GM18951 (cell line): Measurements from ENCODE around the gene MIF.
"Not testable (repeated sequence)": the region's sequence is repeated elsewhere in the genome, so short reads cannot be mapped to it uniquely, and the experiment has no call there.

Experiments used
- POLR2A ChIP-seq: IDR thresholded peaks from 4 replicates; pipeline ENCODE4 v1.6.1; 2011; ENCODE audit warnings: mild to moderate bottlenecking; ENCODE audit not compliant: insufficient read length, insufficient read depth; ENCODE audit errors: extremely low read depth
- in situ Hi-C: fragments of 300-500 bp; cut with MboI; formaldehyde crosslinking; loops from one replicate; pipeline ENCODE4 v1.12.0; 2022; ENCODE audit warnings: low sequenced_read_pairs, mixed read lengths, inconsistent platforms; ENCODE audit not compliant: unreplicated experiment

The MIF gene

GRCh38 chr22:23911318-23911980 is 17.3 kb downstream of the MIF start:
- in situ Hi-C loops, result no loop called here
- TF ChIP-seq POLR2A, result no peak

- in situ Hi-C loops, result no loop called here
- no peak for TF ChIP-seq POLR2A
Measured at GRCh38 chr22:23912293-23912903, 18.2 kb downstream of the MIF start.

GRCh38 chr22:23913306-23913660 is 19.1 kb downstream of the MIF start:
- in situ Hi-C loops, result no loop called here
- no peak for TF ChIP-seq POLR2A

- TF ChIP-seq POLR2A, result peak; percentile 96
Measured at GRCh38 chr22:23913661-23914353, 19.6 kb downstream of the MIF start.

GRCh38 chr22:23915290-23915689 is 21.1 kb downstream of the MIF start:
- no peak for TF ChIP-seq POLR2A
- in situ Hi-C loops, result no loop called here

More at GRCh38 chr22:23913661-23914353, 19.6 kb downstream of the MIF start:
- in situ Hi-C loops, result no loop called here

- in situ Hi-C loops, result not testable (repeated sequence)
Measured at GRCh38 chr22:23920267-23920611, 26.1 kb downstream of the MIF start.

GRCh38 chr22:23921586-23922201 is 27.5 kb downstream of the MIF start:
- in situ Hi-C loops, result not testable (repeated sequence)

- in situ Hi-C loops, result no loop called here
- no peak for TF ChIP-seq POLR2A
Measured at GRCh38 chr22:23922921-23923320, 28.7 kb downstream of the MIF start.

GRCh38 chr22:23925020-23925606 is 30.9 kb downstream of the MIF start:
- in situ Hi-C loops, result no loop called here
- no peak for TF ChIP-seq POLR2A

GRCh38 chr22:23926561-23926960 is 32.4 kb downstream of the MIF start:
- in situ Hi-C loops, result no loop called here
- TF ChIP-seq POLR2A, result no peak

- in situ Hi-C loops, result no loop called here
- no peak for TF ChIP-seq POLR2A
Measured at GRCh38 chr22:23938328-23939016, 44.3 kb downstream of the MIF start.

- in situ Hi-C loops, result no loop called here
Measured at GRCh38 chr22:23939017-23939357, 44.8 kb downstream of the MIF start.

GRCh38 chr22:23940166-23940565 is 46.0 kb downstream of the MIF start:
- in situ Hi-C loops, result not testable (repeated sequence)

More at GRCh38 chr22:23939017-23939357, 44.8 kb downstream of the MIF start:
- no peak for TF ChIP-seq POLR2A
